HepG2 (cell line): ENCODE measurements around the gene GBA2. TPM values are rescaled to one million over a fixed set of nuclear protein-coding genes. Genes with fewer than 3 reads are reported as not detected.
A peak's percentile ranks its signal among the peaks of the same experiment; 100 is the strongest.

ENCODE experiments used
- KDM5B ChIP-seq: sonication (generic); formaldehyde crosslinking; IDR thresholded peaks from 2 replicates; pipeline ENCODE4 v1.4.0; 2020; ENCODE audit warnings: missing genetic modification reagents, mild to moderate bottlenecking, borderline replicate concordance
- MAFK ChIP-seq, 2 experiments: IDR thresholded peaks in 1 of 2; conservative IDR thresholded peaks in 1 of 2; 2 replicates each; pipeline ENCODE4 v1.6.1; 2011; ENCODE audit warnings: improper control_type of control experiment in 2 of 2, low read length in 2 of 2
- RARA ChIP-seq: IDR thresholded peaks from 2 replicates; pipeline ENCODE4 v1.6.1; 2016; ENCODE audit warnings: missing genetic modification reagents, missing compliant biosample characterization
- ZNF256 ChIP-seq: sonication (generic); formaldehyde crosslinking; conservative IDR thresholded peaks from 2 replicates; pipeline ENCODE4 v1.4.0; 2020; ENCODE audit warnings: missing genetic modification reagents
- ZSCAN12 ChIP-seq: sonication (generic); formaldehyde crosslinking; IDR thresholded peaks from 2 replicates; pipeline ENCODE4 v1.9.0; 2021; ENCODE audit warnings: mild to moderate bottlenecking, missing genetic modification reagents
- polyA plus RNA-seq, 8 experiments: library from polyadenylated mRNA; depleted of rRNA in 3 of 8; stranded (reverse) in 7 of 8; unstranded in 1 of 8; fragments of >200 nt; fragmentation: Illumina TruSeq in 4 of 8; extraction: Trizol in 4 of 8; gene quantifications; 2 replicates each; pipeline versions ENCODE4 v1.2.1 to v1.2.3, GENCODE V29; 2011 to 2016; ENCODE audit warnings: low read depth in 4 of 8, missing spikeins in 1 of 8, mixed read lengths in 1 of 8; ENCODE audit not compliant: insufficient read depth in 1 of 8
- total RNA-seq, 5 experiments: library from RNA; depleted of rRNA; stranded (reverse); fragments of >200 nt; fragmentation: Illumina TruSeq; extraction: Trizol; gene quantifications; 2 replicates each; pipeline ENCODE4 v1.2.3, GENCODE V29; 2016; ENCODE audit warnings: low read depth in 1 of 5
- TF ChIP-seq, protein P1 (sequence below): sonication (generic); formaldehyde crosslinking; IDR thresholded peaks from one replicate; pipeline ENCODE4 v1.5.1; 2020; ENCODE audit warnings: mild to moderate bottlenecking, missing genetic modification reagents; ENCODE audit errors: not compliant biosample characterization
- TF ChIP-seq, protein P2 (sequence below): sonication (generic); formaldehyde crosslinking; IDR thresholded peaks from 2 replicates; pipeline ENCODE4 v1.8.0; 2022; ENCODE audit warnings: low read depth, missing genetic modification reagents
- TF ChIP-seq, protein P3 (sequence below): sonication (generic); formaldehyde crosslinking; IDR thresholded peaks from 2 replicates; pipeline ENCODE4 v1.4.0; 2020; ENCODE audit warnings: mild to moderate bottlenecking, missing genetic modification reagents, borderline replicate concordance
- TF ChIP-seq, protein P4 (sequence below): sonication (generic); formaldehyde crosslinking; IDR thresholded peaks from 2 replicates; pipeline ENCODE4 v1.5.0; 2020; ENCODE audit warnings: missing genetic modification reagents
- TF ChIP-seq, protein P5 (sequence below): sonication (generic); formaldehyde crosslinking; IDR thresholded peaks from 2 replicates; pipeline ENCODE4 v1.5.1; 2020; ENCODE audit warnings: missing genetic modification reagents, mild to moderate bottlenecking, borderline replicate concordance
- TF ChIP-seq, protein P6 (sequence below): sonication (generic); formaldehyde crosslinking; conservative IDR thresholded peaks from 2 replicates; pipeline ENCODE4 v1.8.0; 2022; ENCODE audit warnings: missing genetic modification reagents

GBA2 gene
- total and polyA plus RNA-seq, 2 of the 13 experiments (the other 11 are each of a cell fraction or from before 2014, with no cell fraction given): 37.5 to 86.1 TPM

DNA sequence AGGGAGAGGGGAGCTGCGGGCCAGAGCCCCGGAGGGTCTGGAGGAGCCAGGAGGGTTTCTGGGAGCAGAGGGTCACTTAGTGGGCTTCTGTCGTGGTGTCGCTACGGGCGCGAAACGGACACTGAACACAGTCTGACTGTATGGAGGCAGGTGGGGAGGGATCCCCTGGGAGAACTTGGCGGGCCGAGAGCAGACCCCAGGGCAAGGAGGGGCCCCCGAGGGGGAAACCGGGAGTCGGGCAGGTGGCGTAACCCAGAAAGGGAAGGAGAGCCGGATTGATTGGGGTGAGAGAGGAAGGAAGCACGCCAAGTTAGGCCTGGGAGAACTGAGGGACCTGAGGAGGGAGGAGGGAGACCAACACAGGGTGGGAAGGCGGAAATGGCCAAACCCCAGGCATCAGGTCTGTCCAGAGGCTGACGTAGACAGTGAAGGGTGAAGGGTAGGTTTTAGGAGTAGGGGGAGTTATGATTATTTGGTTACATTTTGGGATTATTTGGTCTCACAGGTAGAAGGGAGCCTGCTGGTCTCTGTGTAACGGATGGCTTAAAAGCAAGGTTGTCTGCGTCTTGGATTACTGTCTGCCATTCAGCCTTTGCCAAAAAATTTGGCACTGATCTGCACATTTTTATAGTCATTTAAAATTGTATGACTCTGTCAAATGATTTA lies 8.3 kb upstream of the GBA2 start (continued):
- TF ChIP-seq, protein P1, sequence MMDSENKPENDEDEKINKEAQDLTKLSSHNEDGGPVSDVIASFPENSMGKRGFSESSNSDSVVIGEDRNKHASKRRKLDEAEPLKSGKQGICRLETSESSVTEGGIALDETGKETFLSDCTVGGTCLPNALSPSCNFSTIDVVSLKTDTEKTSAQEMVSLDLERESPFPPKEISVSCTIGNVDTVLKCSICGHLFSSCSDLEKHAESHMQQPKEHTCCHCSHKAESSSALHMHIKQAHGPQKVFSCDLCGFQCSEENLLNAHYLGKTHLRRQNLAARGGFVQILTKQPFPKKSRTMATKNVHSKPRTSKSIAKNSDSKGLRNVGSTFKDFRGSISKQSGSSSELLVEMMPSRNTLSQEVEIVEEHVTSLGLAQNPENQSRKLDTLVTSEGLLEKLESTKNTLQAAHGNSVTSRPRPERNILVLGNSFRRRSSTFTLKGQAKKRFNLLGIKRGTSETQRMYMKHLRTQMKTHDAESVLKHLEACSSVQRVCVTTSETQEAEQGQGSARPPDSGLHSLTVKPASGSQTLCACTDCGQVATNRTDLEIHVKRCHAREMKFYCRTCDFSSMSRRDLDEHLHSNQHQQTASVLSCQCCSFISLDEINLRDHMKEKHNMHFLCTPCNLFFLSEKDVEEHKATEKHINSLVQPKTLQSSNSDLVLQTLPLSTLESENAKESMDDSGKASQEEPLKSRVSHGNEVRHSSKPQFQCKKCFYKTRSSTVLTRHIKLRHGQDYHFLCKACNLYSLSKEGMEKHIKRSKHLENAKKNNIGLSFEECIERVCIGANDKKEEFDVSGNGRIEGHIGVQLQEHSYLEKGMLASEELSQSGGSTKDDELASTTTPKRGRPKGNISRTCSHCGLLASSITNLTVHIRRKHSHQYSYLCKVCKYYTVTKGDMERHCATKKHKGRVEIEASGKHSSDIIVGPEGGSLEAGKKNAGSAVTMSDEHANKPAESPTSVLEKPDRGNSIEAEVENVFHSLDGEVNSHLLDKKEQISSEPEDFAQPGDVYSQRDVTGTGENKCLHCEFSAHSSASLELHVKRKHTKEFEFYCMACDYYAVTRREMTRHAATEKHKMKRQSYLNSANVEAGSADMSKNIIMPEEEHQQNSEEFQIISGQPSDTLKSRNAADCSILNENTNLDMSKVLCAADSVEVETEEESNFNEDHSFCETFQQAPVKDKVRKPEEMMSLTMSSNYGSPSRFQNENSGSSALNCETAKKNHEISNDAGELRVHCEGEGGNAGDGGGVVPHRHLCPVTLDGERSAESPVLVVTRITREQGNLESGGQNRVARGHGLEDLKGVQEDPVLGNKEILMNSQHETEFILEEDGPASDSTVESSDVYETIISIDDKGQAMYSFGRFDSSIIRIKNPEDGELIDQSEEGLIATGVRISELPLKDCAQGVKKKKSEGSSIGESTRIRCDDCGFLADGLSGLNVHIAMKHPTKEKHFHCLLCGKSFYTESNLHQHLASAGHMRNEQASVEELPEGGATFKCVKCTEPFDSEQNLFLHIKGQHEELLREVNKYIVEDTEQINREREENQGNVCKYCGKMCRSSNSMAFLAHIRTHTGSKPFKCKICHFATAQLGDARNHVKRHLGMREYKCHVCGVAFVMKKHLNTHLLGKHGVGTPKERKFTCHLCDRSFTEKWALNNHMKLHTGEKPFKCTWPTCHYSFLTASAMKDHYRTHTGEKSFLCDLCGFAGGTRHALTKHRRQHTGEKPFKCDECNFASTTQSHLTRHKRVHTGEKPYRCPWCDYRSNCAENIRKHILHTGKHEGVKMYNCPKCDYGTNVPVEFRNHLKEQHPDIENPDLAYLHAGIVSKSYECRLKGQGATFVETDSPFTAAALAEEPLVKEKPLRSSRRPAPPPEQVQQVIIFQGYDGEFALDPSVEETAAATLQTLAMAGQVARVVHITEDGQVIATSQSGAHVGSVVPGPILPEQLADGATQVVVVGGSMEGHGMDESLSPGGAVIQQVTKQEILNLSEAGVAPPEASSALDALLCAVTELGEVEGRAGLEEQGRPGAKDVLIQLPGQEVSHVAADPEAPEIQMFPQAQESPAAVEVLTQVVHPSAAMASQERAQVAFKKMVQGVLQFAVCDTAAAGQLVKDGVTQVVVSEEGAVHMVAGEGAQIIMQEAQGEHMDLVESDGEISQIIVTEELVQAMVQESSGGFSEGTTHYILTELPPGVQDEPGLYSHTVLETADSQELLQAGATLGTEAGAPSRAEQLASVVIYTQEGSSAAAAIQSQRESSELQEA (CRISPR knock-in tag): no peak
- TF ChIP-seq ZNF256 (CRISPR knock-in tag) (no peak), RARA (no peak), ZSCAN12 (CRISPR knock-in tag) (0 out of 2 replicates have a peak, but pooled peaks have one; percentile 47), KDM5B (CRISPR knock-in tag) (no peak), MAFK (conservative IDR thresholded peaks at IDR 0.05 in 1 of 2, IDR thresholded peaks at IDR 0.05 in 1 of 2; ENCODE audit: low read length in 2 of 2) (no peak)
- TF ChIP-seq, protein P2, sequence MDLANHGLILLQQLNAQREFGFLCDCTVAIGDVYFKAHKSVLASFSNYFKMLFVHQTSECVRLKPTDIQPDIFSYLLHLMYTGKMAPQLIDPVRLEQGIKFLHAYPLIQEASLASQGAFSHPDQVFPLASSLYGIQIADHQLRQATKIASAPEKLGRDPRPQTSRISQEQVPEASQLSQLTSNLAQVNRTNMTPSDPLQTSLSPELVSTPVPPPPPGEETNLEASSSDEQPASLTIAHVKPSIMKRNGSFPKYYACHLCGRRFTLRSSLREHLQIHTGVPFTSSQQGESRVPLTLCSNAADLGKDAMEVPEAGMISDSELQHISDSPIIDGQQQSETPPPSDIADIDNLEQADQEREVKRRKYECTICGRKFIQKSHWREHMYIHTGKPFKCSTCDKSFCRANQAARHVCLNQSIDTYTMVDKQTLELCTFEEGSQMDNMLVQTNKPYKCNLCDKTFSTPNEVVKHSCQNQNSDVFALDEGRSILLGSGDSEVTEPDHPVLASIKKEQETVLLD (CRISPR knock-in tag): 0 out of 2 replicates have a peak, but pooled peaks have one; percentile 11
- TF ChIP-seq, protein P3, sequence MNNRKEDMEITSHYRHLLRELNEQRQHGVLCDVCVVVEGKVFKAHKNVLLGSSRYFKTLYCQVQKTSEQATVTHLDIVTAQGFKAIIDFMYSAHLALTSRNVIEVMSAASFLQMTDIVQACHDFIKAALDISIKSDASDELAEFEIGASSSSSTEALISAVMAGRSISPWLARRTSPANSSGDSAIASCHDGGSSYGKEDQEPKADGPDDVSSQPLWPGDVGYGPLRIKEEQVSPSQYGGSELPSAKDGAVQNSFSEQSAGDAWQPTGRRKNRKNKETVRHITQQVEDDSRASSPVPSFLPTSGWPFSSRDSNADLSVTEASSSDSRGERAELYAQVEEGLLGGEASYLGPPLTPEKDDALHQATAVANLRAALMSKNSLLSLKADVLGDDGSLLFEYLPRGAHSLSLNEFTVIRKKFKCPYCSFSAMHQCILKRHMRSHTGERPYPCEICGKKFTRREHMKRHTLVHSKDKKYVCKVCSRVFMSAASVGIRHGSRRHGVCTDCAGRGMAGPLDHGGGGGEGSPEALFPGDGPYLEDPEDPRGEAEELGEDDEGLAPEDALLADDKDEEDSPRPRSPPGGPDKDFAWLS (CRISPR knock-in tag): no peak
- TF ChIP-seq, protein P4, sequence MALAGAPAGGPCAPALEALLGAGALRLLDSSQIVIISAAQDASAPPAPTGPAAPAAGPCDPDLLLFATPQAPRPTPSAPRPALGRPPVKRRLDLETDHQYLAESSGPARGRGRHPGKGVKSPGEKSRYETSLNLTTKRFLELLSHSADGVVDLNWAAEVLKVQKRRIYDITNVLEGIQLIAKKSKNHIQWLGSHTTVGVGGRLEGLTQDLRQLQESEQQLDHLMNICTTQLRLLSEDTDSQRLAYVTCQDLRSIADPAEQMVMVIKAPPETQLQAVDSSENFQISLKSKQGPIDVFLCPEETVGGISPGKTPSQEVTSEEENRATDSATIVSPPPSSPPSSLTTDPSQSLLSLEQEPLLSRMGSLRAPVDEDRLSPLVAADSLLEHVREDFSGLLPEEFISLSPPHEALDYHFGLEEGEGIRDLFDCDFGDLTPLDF (CRISPR knock-in tag): no peak; the same call in 1 of the 2 replicates
- TF ChIP-seq, protein P5, sequence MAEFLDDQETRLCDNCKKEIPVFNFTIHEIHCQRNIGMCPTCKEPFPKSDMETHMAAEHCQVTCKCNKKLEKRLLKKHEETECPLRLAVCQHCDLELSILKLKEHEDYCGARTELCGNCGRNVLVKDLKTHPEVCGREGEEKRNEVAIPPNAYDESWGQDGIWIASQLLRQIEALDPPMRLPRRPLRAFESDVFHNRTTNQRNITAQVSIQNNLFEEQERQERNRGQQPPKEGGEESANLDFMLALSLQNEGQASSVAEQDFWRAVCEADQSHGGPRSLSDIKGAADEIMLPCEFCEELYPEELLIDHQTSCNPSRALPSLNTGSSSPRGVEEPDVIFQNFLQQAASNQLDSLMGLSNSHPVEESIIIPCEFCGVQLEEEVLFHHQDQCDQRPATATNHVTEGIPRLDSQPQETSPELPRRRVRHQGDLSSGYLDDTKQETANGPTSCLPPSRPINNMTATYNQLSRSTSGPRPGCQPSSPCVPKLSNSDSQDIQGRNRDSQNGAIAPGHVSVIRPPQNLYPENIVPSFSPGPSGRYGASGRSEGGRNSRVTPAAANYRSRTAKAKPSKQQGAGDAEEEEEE (CRISPR knock-in tag): no peak
- TF ChIP-seq, protein P6, sequence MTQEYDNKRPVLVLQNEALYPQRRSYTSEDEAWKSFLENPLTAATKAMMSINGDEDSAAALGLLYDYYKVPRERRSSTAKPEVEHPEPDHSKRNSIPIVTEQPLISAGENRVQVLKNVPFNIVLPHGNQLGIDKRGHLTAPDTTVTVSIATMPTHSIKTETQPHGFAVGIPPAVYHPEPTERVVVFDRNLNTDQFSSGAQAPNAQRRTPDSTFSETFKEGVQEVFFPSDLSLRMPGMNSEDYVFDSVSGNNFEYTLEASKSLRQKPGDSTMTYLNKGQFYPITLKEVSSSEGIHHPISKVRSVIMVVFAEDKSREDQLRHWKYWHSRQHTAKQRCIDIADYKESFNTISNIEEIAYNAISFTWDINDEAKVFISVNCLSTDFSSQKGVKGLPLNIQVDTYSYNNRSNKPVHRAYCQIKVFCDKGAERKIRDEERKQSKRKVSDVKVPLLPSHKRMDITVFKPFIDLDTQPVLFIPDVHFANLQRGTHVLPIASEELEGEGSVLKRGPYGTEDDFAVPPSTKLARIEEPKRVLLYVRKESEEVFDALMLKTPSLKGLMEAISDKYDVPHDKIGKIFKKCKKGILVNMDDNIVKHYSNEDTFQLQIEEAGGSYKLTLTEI: no peak
